Activated CD4-positive, alpha-beta memory T cell treated with anti-CD3 and anti-CD28 coated beads, Interleukin-2, amount 10 ng/mL, durations not matched to agents 7 days and 5 days (primary cell): ENCODE data around the gene FERMT3. TPM values are rescaled to one million over a fixed set of nuclear protein-coding genes. Genes with fewer than 3 reads are reported as not detected.

ENCODE experiments used
- CTCF ChIA-PET: fragments of 350-600 bp; sonication (Branson Sonifier 250); formaldehyde crosslinking; loops from one replicate; lab custom pipeline; 2021; ENCODE audit warnings: antibody characterized with exemption, inconsistent platforms; lab: Charles Lee
- POLR2A ChIA-PET: fragments of 350-600 bp; sonication (Branson Sonifier 250); formaldehyde crosslinking; loops from one replicate; lab custom pipeline; 2021; ENCODE audit warnings: antibody characterized with exemption; lab: Charles Lee
- DNase-seq: peaks from one replicate; pipeline ENCODE4 v3.0.0-alpha.2; 2020
- H3K27ac Mint-ChIP-seq: one replicate; pipeline ENCODE4 v1.8.0; 2021; ENCODE audit warnings: mild to moderate bottlenecking, mixed read lengths
- H3K27me3 Mint-ChIP-seq: one replicate; pipeline ENCODE4 v1.8.0; 2021; ENCODE audit warnings: mixed read lengths
- H3K36me3 Mint-ChIP-seq: one replicate; pipeline ENCODE4 v1.8.0; 2021; ENCODE audit warnings: low read depth, mixed read lengths
- H3K4me1 Mint-ChIP-seq: one replicate; pipeline ENCODE4 v1.8.0; 2021; ENCODE audit warnings: mixed read lengths
- H3K4me3 Mint-ChIP-seq: one replicate; pipeline ENCODE4 v1.8.0; 2021; ENCODE audit warnings: mild to moderate bottlenecking, mixed read lengths
- H3K9me3 Mint-ChIP-seq: one replicate; pipeline ENCODE4 v1.8.0; 2021; ENCODE audit warnings: mixed read lengths
- total RNA-seq, 2 experiments: library from RNA; stranded (reverse); gene quantifications; one replicate each; pipeline ENCODE4 v1.2.3, GENCODE V29; 2021

FERMT3 gene
- total RNA-seq, 2 experiments from 2014 or later = 195 to 199 TPM

DNA sequence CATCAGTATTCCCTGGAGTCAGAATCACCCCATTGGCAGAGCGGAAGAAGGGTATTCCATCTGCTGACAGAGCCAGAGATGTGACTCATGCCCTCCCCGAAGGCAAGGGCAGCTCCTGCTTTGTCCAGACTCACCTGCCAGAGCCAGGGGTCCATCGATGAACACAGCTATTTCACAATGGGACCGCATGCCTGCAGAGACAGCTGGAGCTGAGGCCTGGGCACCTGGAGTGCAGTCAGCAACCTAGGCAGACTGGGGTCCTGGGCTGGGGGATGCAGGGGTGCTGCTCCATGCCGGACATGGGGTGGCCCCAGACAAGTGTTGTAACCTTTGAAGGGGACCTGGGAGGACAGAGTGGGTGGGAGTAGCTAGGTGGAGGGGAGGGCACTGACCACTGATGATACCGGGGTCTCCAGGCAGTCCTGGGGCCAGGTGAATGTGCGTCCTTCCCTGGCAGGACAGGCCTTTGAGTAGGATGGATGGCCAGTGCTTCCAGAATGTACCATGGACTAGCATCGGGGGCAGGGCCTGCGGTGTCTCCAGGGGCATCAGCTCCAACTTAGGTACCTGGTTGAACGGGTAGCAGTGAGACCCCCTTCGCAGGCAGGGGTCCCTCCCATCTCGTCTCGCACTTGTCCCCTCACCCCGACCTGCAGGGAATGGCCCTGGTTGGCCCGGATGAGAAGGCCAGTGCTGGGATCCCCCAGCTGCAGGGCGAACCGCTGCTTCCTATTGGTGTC lies 17.8 kb downstream of the FERMT3 start:
- no peaks in the 10 kb centered on the region for H3K9me3 Mint-ChIP-seq
- peak overlapping the region; percentile 88 for H3K4me3 Mint-ChIP-seq
- ChIA-PET POLR2A (interaction anchor here (0.8 to 14.6 kb wide), 18 partner anchors 8 to 116 kb away, joined by 3 to 275 read pairs (median 6); partner anchors contain the start of genes CCDC88B, FERMT3, FKBP2 and GPR137), CTCF (interaction anchor here (0.9 to 1.4 kb wide), 3 partner anchors 10 to 26 kb away, joined by 3 to 4 read pairs (median 4); no protein-coding TSS in a partner anchor)
- DNase-seq = no peak
- peak overlapping the region; percentile 58 for H3K27ac Mint-ChIP-seq
- H3K4me1 Mint-ChIP-seq = peaks cover 30% of the 10 kb centered on the region
- H3K27me3 Mint-ChIP-seq = no peaks in the 10 kb centered on the region
- peaks cover 17% of the 10 kb centered on the region for H3K36me3 Mint-ChIP-seq

DNA sequence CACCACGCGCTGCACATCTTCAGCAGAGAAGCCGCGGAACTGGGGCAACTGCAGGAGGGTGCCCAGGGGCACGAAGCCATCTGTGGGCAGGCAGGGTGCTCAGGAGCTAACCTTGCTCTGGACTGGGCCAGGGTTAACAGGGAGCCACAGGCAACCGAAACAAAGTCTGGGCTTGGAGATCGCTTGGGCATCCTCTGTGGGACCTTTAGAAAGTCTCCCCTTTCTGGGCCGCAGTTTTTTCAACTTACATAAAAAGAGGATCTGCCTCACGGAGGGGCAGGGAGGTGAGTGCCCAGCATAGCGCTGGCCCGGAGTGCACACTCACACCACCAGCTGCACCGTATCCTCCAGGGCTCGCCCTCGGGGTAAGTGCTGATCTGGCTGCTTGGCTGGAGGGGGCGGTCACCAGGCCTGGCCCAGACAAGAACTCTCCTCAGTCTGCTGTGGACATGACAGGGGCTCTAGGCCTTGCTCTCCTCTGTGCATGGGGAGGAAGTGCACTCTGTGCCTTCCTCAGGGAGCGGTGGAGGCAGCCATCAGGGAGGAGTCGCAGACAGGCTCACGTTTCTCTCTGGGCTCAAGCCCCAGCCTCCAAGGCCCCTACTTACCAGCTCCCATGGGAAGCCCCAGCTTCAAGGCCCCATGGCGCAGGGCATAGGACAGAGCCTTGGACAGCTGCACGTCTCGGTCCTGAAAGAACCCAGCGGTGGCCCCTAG lies 18.5 kb downstream of the FERMT3 start:
- H3K4me1 Mint-ChIP-seq = peaks cover 36% of the 10 kb centered on the region
- peak overlapping the region; percentile 88 for H3K4me3 Mint-ChIP-seq
- ChIA-PET POLR2A (interaction anchor here (0.8 to 14.6 kb wide), 14 partner anchors 9 to 93 kb away, joined by 3 to 275 read pairs (median 10); partner anchors contain the start of genes FERMT3, FKBP2, GPR137 and PLCB3), CTCF (no interaction called here)
- no peak for DNase-seq
- H3K27me3 Mint-ChIP-seq = no peaks in the 10 kb centered on the region
- H3K36me3 Mint-ChIP-seq = peaks cover 18% of the 10 kb centered on the region
- peak overlapping the region; percentile 79 for H3K27ac Mint-ChIP-seq
- H3K9me3 Mint-ChIP-seq = no peaks in the 10 kb centered on the region

DNA sequence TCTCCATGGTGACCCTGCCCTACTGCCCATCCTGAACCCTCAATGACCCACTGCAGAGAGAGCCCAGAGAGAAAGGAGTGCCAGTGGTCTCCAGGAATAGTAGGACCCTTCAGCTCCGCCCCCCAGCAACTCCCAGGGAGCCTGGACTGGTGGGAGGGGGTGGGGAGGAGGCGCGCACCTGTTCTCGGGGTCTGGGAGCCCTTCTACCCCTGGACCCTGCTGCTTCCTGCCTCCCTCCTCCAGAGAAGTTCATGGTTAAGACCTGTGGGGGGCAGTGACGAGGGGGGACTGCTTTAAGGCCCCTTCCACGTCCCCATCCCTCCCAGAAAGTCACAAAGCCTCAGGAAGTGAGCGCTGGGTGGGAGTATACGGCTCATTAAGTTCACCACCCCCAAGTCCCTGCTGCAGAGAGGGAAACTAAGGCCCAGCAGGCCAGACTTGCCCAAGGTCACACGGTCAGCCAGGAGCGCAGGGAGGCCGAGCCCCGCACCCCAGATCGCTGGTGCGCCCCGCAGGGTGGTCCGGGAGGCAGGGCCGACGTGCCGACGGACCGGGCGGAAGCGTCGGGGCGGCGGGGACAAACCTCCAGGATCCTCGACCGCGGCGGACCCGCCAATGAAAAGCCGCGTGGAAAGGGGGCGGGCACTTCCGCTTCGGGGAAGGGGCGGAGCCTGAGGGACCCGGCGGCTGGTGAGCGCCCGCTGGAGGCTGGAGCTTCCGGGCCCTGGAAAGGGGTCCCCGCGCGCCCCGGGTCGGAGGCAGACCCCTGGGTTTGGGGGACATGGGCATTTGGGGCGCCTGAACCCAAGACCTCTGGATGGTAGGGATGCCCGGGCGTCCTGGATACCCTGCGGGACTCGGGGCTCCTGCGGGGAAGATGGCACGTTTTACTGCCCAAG lies 19.3 kb downstream of the FERMT3 start, which contains the start of the genes NUDT22 and TRPT1:
NUDT22 (plus strand) TSS at position 667 of the 899 bp plus-strand sequence. CDS start 379 bp downstream, outside the sequence.
TRPT1 (minus strand) TSS at position 579 of the 899 bp plus-strand sequence; CDS start at position 253, 326 bp downstream.
- Mint-ChIP-seq H3K4me1 (peaks cover 40% of the 10 kb centered on the region), H3K9me3 (no peaks in the 10 kb centered on the region), H3K27ac (peak within 1 kb of the TSS; percentile 79), H3K4me3 (peak within 1 kb of the TSS; percentile 88), H3K36me3 (peaks cover 17% of the 10 kb centered on the region), H3K27me3 (no peaks in the 10 kb centered on the region)
- POLR2A ChIA-PET = interaction anchor here (0.6 to 14.6 kb wide), 19 partner anchors 8 to 1634 kb away, joined by 3 to 275 read pairs (median 8); partner anchors contain the start of genes ESRRA, FERMT3, FKBP2 and GPR137
- peak; percentile 94 for DNase-seq
- CTCF ChIA-PET = interaction anchor here (0.9 to 5.1 kb wide), 9 partner anchors 14 to 92 kb away, joined by 3 to 40 read pairs (median 6); partner anchors contain the start of genes ESRRA, FERMT3, FKBP2 and PLCB3

DNA sequence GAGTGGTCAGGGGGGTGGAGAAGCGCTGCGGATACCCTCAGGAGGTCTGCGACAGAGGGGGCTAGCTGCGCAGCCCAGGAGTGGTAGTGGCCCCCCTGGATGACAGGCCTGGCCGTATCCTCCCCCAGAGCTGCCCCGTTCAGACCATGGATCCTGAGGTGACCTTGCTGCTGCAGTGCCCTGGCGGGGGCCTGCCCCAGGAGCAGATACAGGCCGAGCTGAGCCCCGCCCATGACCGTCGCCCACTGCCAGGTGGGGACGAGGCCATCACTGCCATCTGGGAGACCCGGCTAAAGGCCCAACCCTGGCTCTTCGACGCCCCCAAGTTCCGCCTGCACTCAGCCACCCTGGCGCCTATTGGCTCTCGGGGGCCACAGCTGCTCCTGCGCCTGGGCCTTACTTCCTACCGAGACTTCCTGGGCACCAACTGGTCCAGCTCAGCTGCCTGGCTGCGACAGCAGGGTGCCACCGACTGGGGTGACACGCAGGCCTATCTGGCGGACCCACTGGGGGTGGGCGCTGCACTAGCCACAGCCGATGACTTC lies 20.1 kb downstream of the FERMT3 start:
- Mint-ChIP-seq H3K27ac (peak overlapping the region; percentile 79), H3K9me3 (no peaks in the 10 kb centered on the region), H3K27me3 (no peaks in the 10 kb centered on the region), H3K4me1 (peaks cover 45% of the 10 kb centered on the region), H3K36me3 (peaks cover 17% of the 10 kb centered on the region), H3K4me3 (peak overlapping the region; percentile 88)
- CTCF ChIA-PET = interaction anchor here (0.9 to 5.1 kb wide), 11 partner anchors 15 to 105 kb away, joined by 3 to 40 read pairs (median 6); partner anchors contain the start of genes ESRRA, FERMT3, FKBP2 and PLCB3
- POLR2A ChIA-PET = interaction anchor here (0.6 to 14.6 kb wide), 16 partner anchors 11 to 1635 kb away, joined by 3 to 275 read pairs (median 9); partner anchors contain the start of genes ESRRA, FERMT3, FKBP2 and PPP1R14B
- peak; percentile 74 for DNase-seq

DNA sequence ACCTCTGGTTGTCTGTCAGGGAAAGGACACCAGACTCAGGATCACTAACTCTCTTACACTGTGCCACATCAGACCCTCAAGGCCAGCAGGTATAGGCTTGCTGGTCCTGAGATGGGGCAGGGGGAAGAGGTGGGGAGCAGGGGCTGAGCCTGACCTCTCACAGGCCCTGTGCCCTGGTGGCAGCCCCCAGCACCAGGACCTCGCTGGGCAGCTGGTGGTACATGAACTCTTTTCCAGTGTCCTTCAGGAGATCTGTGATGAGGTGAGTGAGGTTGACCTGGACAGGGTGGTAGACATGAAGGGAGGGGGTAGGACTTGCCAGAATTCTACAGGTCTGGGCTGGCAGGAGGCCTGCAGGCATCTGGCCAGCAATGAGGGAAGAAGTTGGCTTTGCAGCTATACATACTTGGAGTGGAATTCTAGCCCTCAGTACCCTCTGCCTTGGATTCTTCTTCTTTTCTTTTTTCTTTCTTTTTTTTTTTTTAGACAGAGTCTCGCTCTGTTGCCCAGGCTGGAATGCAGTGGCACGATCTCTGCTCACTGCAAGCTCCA lies 21.0 kb downstream of the FERMT3 start:
- Mint-ChIP-seq H3K4me3 (peak overlapping the region; percentile 88), H3K27me3 (no peaks in the 10 kb centered on the region), H3K27ac (peak overlapping the region; percentile 79), H3K36me3 (peaks cover 17% of the 10 kb centered on the region), H3K9me3 (no peaks in the 10 kb centered on the region), H3K4me1 (peaks cover 51% of the 10 kb centered on the region)
- ChIA-PET POLR2A (interaction anchor here (0.8 to 14.6 kb wide), 11 partner anchors 10 to 105 kb away, joined by 3 to 275 read pairs (median 17); partner anchors contain the start of genes ESRRA, FERMT3, FKBP2 and PPP1R14B), CTCF (interaction anchor here (0.7 to 5.1 kb wide), 9 partner anchors 14 to 1557 kb away, joined by 3 to 40 read pairs (median 6); partner anchors contain the start of genes ESRRA, FERMT3, FKBP2 and PLCB3)
- DNase-seq = no peak

DNA sequence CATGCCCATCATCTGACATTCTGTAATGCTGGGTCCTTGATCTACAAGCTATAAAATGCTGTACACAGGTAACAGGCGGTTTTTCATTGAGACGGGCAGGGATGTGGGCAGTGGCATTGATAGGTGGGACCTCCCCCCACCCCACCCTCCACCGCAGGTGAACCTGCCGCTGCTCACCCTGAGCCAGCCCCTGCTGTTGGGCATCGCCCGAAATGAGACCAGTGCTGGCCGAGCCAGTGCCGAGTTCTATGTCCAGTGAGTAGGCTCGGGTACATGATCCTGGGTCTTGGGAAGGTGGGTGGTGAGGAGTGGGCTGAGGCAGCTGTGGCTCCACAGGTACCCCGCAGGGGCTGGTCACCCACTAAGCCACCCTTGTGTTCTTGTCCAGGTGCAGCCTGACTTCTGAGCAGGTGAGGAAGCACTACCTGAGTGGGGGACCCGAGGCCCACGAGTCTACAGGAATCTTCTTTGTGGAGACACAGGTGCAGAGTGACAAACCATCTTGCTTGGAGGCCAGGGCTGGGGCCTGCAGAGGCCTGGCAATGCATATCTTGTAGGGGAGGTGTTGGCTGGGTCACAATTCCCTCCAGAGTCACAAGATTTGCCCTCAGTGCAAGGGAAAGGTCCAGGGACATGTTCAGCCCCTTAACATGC lies 22.7 kb downstream of the FERMT3 start:
- Mint-ChIP-seq H3K4me3 (peak overlapping the region; percentile 85), H3K36me3 (peaks cover 18% of the 10 kb centered on the region), H3K4me1 (peaks cover 55% of the 10 kb centered on the region), H3K27ac (peak overlapping the region; percentile 81), H3K9me3 (no peaks in the 10 kb centered on the region), H3K27me3 (no peaks in the 10 kb centered on the region)
- no peak for DNase-seq
- ChIA-PET CTCF (interaction anchor here (2.2 to 5.1 kb wide), 2 partner anchors 23 to 75 kb away, joined by 9 to 40 read pairs; partner anchors contain the start of gene FERMT3), POLR2A (interaction anchor here (1.0 to 6.7 kb wide), 6 partner anchors 14 to 88 kb away, joined by 3 to 49 read pairs (median 4); partner anchors contain the start of genes FERMT3, FKBP2, PRDX5 and STIP1)

DNA sequence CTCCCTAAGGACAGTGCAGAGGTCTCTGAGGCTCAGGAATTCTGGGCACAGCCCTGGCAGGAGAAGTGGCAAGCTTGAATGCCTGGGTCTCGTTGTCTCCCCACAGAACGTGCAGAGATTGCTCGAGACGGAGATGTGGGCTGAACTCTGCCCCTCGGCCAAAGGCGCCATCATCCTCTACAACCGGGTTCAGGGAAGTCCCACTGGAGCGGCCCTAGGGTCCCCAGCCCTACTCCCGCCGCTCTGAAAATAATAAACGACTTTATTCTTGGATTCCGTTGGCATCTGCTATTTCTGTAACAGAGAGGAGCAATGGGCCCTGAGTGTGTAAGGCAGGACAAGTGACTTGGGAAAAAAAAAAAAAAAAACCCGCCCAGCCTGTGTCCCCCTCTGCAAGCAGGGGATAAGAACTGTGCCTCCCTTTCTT lies 23.2 kb downstream of the FERMT3 start:
- Mint-ChIP-seq H3K27ac (peak overlapping the region; percentile 81), H3K4me3 (peak overlapping the region; percentile 85), H3K4me1 (peaks cover 53% of the 10 kb centered on the region), H3K36me3 (peaks cover 18% of the 10 kb centered on the region), H3K9me3 (no peaks in the 10 kb centered on the region), H3K27me3 (no peaks in the 10 kb centered on the region)
- ChIA-PET POLR2A (interaction anchor here (1.0 to 6.7 kb wide), 7 partner anchors 14 to 88 kb away, joined by 3 to 49 read pairs (median 4); partner anchors contain the start of genes FERMT3, FKBP2, PRDX5 and STIP1), CTCF (interaction anchor here (2.2 to 5.1 kb wide), 2 partner anchors 24 to 74 kb away, joined by 9 to 40 read pairs; partner anchors contain the start of gene FERMT3)
- no peak for DNase-seq

DNA sequence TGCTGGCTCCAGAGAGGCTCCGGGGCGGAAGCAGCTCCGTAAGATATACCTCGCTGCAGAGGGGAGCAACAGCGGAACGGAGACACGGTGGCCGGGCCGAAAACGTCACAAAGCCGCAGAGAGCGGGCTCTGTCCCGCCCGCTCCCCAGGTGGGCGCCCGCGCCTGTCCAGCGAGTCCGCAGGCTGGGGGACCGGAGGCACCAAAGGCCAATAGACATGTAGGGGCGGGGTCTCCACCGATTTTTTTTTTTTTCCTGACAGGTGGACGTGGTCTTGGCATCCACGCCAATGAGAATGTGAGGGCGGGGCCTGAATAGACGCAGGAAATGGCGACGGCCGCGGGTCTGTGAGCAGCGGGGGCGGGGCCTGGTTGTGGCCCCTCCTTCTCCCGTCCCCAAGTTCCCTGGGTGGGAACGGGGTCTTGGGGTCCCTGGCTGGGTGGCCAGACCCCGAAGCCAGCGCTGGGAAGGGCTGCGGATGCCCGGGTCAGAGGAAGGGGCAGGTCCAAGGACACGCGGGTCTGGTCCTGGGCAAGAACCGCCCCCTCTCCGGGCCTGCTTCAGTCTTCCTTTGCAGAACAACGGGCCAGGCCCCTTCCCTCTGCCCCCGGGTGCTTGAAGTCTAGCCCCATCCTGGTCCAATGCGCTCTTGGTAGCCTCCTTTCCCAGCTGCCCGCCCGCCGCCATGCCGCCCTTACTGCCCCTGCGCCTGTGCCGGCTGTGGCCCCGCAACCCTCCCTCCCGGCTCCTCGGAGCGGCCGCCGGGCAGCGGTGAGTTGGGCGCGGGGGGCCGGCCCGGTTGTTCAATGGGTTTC lies 23.9 kb downstream of the FERMT3 start, which contains the start of gene DNAJC4:
DNAJC4 (plus strand) TSS at position 378 of the 814 bp plus-strand sequence; CDS start at position 685, 307 bp downstream.
- CTCF ChIA-PET = interaction anchor here (0.7 to 5.1 kb wide), 3 partner anchors 24 to 1389 kb away, joined by 3 to 40 read pairs (median 9); partner anchors contain the start of gene FERMT3
- Mint-ChIP-seq H3K36me3 (peaks cover 14% of the 10 kb centered on the region), H3K27ac (peak within 1 kb of the TSS; percentile 81), H3K27me3 (no peaks in the 10 kb centered on the region), H3K4me1 (peaks cover 51% of the 10 kb centered on the region), H3K9me3 (no peaks in the 10 kb centered on the region), H3K4me3 (peak within 1 kb of the TSS; percentile 85)
- DNase-seq = peak; percentile 92
- POLR2A ChIA-PET = interaction anchor here (1.0 to 6.7 kb wide), 7 partner anchors 13 to 87 kb away, joined by 3 to 49 read pairs (median 4); partner anchors contain the start of genes FERMT3, FKBP2, PRDX5 and STIP1

DNA sequence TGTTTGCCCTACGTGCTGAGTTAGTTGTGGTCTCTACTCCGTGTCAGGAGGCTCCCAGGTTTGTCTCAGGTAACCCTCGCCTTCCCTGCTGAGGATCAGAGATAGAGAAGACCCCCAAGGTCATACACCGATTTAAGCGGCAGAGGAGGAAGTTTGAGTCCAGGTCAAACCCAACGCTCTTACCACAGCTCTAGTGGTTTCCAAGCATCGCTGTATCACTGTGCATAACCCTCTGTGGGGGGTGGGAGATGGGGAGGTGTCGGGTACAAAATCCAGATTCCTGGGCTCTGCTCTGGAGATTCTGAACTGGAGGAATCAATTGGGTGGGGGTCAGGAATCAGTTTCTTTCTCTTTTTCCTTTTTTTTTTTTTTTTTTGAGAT lies 24.5 kb downstream of the FERMT3 start:
- peak overlapping the region; percentile 62 for H3K27ac Mint-ChIP-seq
- CTCF ChIA-PET = interaction anchor here (0.7 kb wide), 1 partner anchor 1390 kb away, joined by 3 read pairs; no protein-coding TSS in a partner anchor
- peak overlapping the region; percentile 85 for H3K4me3 Mint-ChIP-seq
- POLR2A ChIA-PET = interaction anchor here (1.4 to 6.7 kb wide), 4 partner anchors 13 to 87 kb away, joined by 4 to 49 read pairs (median 8); partner anchors contain the start of genes FERMT3, FKBP2, PRDX5 and TRMT112
- H3K9me3 Mint-ChIP-seq = no peaks in the 10 kb centered on the region
- H3K4me1 Mint-ChIP-seq = peaks cover 56% of the 10 kb centered on the region
- DNase-seq = no peak
- H3K36me3 Mint-ChIP-seq = peaks cover 14% of the 10 kb centered on the region
- H3K27me3 Mint-ChIP-seq = no peaks in the 10 kb centered on the region
